GM12874 (cell line): Measurements from ENCODE around the gene MRM3.
A peak's percentile ranks its signal among the peaks of the same experiment; 100 is the strongest.

Experiments used
- CTCF ChIP-seq: IDR thresholded peaks from 2 replicates; pipeline ENCODE4 v1.5.1; 2011; ENCODE audit warnings: low read depth, mild to moderate bottlenecking, control low read depth, low read length, moderate library complexity; ENCODE audit not compliant: insufficient read depth

The MRM3 gene

GRCh38 chr17:791829-792228 is 9.7 kb downstream of the MRM3 start:
- no peak for TF ChIP-seq CTCF

- TF ChIP-seq CTCF, result no peak
Measured at GRCh38 chr17:792277-792676, 10.1 kb downstream of the MRM3 start.

- peak; percentile 77 for TF ChIP-seq CTCF
Measured at GRCh38 chr17:794876-795275, 12.7 kb downstream of the MRM3 start.

DNA sequence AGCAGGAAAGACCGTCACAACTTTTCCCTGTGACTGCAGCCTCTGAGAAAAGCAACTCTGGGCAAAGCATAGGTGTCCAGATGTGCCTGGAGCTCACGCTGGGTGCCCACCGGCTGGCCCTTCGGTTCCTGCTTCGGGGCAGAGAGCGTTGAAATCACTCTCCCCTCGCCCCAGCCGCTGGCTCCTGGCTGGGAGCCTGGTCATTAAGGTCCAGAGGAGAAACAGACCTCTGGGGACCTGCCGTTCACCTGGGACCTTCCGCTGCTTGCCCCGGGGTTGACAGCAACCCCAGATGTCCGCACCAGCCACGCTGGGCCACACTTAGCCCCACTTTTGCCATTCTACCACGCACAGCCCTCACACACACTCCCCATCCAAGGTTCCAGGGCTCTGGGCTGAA is 13.1 kb downstream of the MRM3 start:
- no peak for TF ChIP-seq CTCF

- TF ChIP-seq CTCF, result no peak
Measured at GRCh38 chr17:795721-796120, 13.6 kb downstream of the MRM3 start.

GRCh38 chr17:796609-797008 is 14.5 kb downstream of the MRM3 start:
- no peak for TF ChIP-seq CTCF

GRCh38 chr17:797236-797840 is 15.2 kb downstream of the MRM3 start:
- TF ChIP-seq CTCF, result no peak

DNA sequence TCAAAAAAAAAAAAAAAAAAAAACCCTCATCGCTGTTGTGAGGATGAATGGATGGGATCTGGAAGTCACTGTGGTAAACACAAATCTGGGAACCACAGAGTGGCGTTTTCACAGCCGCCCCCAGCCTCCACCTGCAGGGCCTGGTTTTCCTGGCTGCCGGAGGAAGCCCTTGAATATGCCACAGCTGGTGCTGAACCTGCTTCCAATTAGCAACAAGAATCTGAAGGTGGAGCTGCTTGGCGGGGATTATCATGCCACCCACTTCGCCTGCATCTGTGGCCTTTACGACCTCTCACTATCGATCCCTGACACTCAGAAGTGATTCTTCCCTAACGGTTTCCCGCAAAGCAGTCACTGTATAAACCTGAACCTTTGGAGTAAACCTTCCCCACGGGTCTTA is 16.1 kb downstream of the MRM3 start:
- no peak for TF ChIP-seq CTCF
